ENCODE results near the gene TSC22D1. TPM values are rescaled to one million over a fixed set of nuclear protein-coding genes. Genes with fewer than 3 reads are reported as not detected.
"Not testable (repeated sequence)": the region's sequence is repeated elsewhere in the genome, so short reads cannot be mapped to it uniquely, and the experiment has no call there.

TSC22D1 gene
- total RNA-seq, 2 donors from 2014 or later, result 6.4 to 13.2 TPM

DNA sequence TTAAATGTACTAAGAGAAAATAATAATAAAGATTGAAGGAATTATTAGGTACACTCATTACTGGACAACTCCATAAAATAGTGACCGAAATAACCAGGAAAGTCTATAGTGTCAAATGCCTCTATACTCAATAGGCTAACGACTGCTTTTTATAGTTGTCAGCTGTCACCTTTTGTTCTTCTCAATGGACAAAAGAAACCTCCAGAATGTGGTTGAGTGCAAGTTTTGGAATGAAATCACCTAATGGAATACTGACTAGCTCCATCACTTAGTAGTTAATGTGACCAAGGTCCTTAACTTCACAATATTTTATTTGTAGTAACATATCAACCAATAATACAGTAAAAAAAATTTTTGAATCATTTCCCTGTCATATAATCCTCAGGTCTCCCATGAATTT is 18.1 kb downstream of the TSC22D1 start:
- H3K9me3 Mint-ChIP-seq, result no peaks in the 10 kb centered on the region
- H3K27ac Mint-ChIP-seq, result no peak overlapping the region
- no peaks in the 10 kb centered on the region for H3K36me3 Mint-ChIP-seq
- DNase-seq (ENCODE audit: low spot score), result no peak
- H3K4me3 Mint-ChIP-seq, result no peak overlapping the region
- H3K4me1 Mint-ChIP-seq (ENCODE audit: low read depth in 2 of 2), result no peaks in the 10 kb centered on the region
- H3K27me3 Mint-ChIP-seq, result no peaks in the 10 kb centered on the region
- no peak for ATAC-seq

- no peak for DNase-seq (ENCODE audit: low spot score)
- H3K36me3 Mint-ChIP-seq, result no peaks in the 10 kb centered on the region
- H3K9me3 Mint-ChIP-seq, result no peaks in the 10 kb centered on the region
- H3K27me3 Mint-ChIP-seq, result no peaks in the 10 kb centered on the region
- H3K4me1 Mint-ChIP-seq (ENCODE audit: low read depth in 2 of 2), result no peaks in the 10 kb centered on the region
- H3K27ac Mint-ChIP-seq, result no peak overlapping the region
- no peak for ATAC-seq
- H3K4me3 Mint-ChIP-seq, result no peak overlapping the region
These were observed 20.9 kb downstream of the TSC22D1 start for GRCh38 chr13:44555207-44555606.

GRCh38 chr13:44549476-44549875 is 26.7 kb downstream of the TSC22D1 start:
- Mint-ChIP-seq H3K4me3 (no peak overlapping the region), H3K4me1 (ENCODE audit: low read depth in 2 of 2) (no peaks in the 10 kb centered on the region), H3K36me3 (no peaks in the 10 kb centered on the region), H3K27me3 (no peaks in the 10 kb centered on the region), H3K9me3 (no peaks in the 10 kb centered on the region), H3K27ac (no peak overlapping the region)
- DNase-seq (ENCODE audit: low spot score) (no peak), ATAC-seq (no peak)

GRCh38 chr13:44546164-44546563 is 30.0 kb downstream of the TSC22D1 start:
- no peaks in the 10 kb centered on the region for H3K9me3 Mint-ChIP-seq
- no peak overlapping the region for H3K4me3 Mint-ChIP-seq
- H3K27me3 Mint-ChIP-seq, result no peaks in the 10 kb centered on the region
- no peak for DNase-seq (ENCODE audit: low spot score)
- H3K27ac Mint-ChIP-seq, result no peak overlapping the region
- no peaks in the 10 kb centered on the region for H3K36me3 Mint-ChIP-seq
- ATAC-seq, result no peak
- no peaks in the 10 kb centered on the region for H3K4me1 Mint-ChIP-seq (ENCODE audit: low read depth in 2 of 2)

GRCh38 chr13:44543369-44543768 is 32.8 kb downstream of the TSC22D1 start:
- Mint-ChIP-seq H3K36me3 (no peaks in the 10 kb centered on the region), H3K27me3 (no peaks in the 10 kb centered on the region)

DNA sequence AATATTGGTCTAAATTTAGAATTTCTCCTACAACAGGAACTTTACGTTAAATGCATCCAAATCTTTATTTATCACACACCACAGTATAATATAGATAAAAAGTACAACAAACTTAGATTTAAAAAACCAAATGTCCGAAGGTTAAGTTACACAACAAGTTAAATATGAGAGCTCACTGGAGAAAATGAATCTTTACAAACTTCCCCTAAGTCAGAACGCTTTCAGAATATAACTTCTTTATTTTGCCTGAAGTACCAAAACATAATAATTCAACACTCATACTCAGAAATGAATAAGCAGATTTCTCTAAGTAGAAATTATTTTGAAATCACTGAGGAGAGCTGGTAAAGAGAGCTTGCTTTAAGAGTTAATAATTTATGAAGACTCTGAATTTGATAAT is 33.8 kb downstream of the TSC22D1 start:
- no peak overlapping the region for H3K4me3 Mint-ChIP-seq
- no peak for DNase-seq (ENCODE audit: low spot score)
- H3K4me1 Mint-ChIP-seq (ENCODE audit: low read depth in 2 of 2), result no peaks in the 10 kb centered on the region
- no peaks in the 10 kb centered on the region for H3K36me3 Mint-ChIP-seq
- no peaks in the 10 kb centered on the region for H3K9me3 Mint-ChIP-seq
- no peak overlapping the region for H3K27ac Mint-ChIP-seq
- ATAC-seq, result no peak
- no peaks in the 10 kb centered on the region for H3K27me3 Mint-ChIP-seq

More at GRCh38 chr13:44543369-44543768, 32.8 kb downstream of the TSC22D1 start:
- no peak for ATAC-seq
- DNase-seq (ENCODE audit: low spot score), result no peak
- Mint-ChIP-seq H3K9me3 (no peaks in the 10 kb centered on the region), H3K27ac (no peak overlapping the region), H3K4me3 (no peak overlapping the region), H3K4me1 (ENCODE audit: low read depth in 2 of 2) (no peaks in the 10 kb centered on the region)

DNA sequence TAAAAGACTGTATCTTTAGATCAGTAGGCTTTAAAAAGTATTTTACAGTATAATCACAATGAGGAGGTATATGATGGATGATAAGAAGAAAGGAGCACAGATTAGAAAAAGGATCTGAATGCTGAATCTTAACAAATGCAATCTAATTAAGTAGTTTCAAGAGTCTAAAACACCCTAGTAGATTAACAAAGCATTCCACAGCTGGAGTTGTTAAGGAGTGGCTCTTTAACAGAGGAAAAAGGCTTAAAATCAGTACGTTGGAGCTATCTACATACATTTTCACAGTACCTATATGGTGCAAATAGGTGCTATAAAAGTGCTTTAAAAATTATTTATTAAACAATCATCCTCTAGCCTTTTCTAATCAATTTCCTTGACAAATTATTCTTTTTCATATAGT is 34.5 kb downstream of the TSC22D1 start:
- Mint-ChIP-seq H3K27ac (no peak overlapping the region), H3K4me1 (ENCODE audit: low read depth in 2 of 2) (no peaks in the 10 kb centered on the region), H3K27me3 (no peaks in the 10 kb centered on the region), H3K9me3 (no peaks in the 10 kb centered on the region), H3K4me3 (no peak overlapping the region), H3K36me3 (no peaks in the 10 kb centered on the region)
- ATAC-seq (no peak), DNase-seq (ENCODE audit: low spot score) (no peak)

DNA sequence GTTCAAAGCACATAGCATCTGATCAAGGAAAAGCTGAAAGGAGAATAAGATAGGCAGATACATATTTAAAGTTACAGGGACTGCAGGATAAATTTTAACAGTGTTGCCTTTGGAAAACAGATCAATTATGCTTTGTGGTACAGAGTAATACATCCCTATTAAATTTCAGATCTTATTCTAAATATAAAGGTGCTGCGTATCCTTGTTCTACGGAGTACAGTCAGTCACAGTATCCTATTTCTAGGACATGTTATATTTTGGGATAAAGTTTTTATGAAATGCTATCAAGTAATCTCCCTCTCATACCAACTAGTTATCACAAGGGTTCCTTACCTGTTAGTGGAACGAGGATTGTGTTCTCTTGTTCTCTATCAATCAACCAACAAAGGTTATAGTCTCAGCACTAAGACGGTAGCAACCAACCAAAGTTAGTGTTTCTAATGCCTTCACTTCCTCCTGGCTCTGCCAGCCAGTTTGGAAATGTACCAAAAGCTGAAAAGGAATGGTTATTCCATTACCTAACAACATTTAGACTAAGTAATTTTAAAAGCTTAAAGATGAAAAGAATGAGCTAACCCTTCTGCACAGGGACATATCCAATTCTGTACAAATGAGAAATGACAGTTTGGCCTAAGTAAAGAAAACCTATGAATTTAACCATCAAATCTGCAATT is 35.2 kb downstream of the TSC22D1 start:
- no peak overlapping the region for H3K4me3 Mint-ChIP-seq
- DNase-seq (ENCODE audit: low spot score) (no peak), ATAC-seq (no peak)
- H3K27ac Mint-ChIP-seq, result no peak overlapping the region
- no peaks in the 10 kb centered on the region for H3K27me3 Mint-ChIP-seq
- no peaks in the 10 kb centered on the region for H3K9me3 Mint-ChIP-seq
- no peaks in the 10 kb centered on the region for H3K36me3 Mint-ChIP-seq
- H3K4me1 Mint-ChIP-seq (ENCODE audit: low read depth in 2 of 2), result no peaks in the 10 kb centered on the region

- Mint-ChIP-seq H3K9me3 (no peaks in the 10 kb centered on the region), H3K27me3 (no peaks in the 10 kb centered on the region), H3K27ac (no peak overlapping the region), H3K4me1 (ENCODE audit: low read depth in 2 of 2) (no peaks in the 10 kb centered on the region), H3K36me3 (no peaks in the 10 kb centered on the region), H3K4me3 (no peak overlapping the region)
- DNase-seq (ENCODE audit: low spot score) (no peak), ATAC-seq (no peak)
These were observed 38.9 kb downstream of the TSC22D1 start for GRCh38 chr13:44537248-44537647.

- Mint-ChIP-seq H3K27me3 (no peaks in the 10 kb centered on the region), H3K9me3 (no peaks in the 10 kb centered on the region), H3K4me3 (no peak overlapping the region), H3K36me3 (no peaks in the 10 kb centered on the region), H3K27ac (no peak overlapping the region), H3K4me1 (ENCODE audit: low read depth in 2 of 2) (peaks cover 0 to 2% of the 10 kb centered on the region in 2 donors)
- ATAC-seq (no peak), DNase-seq (ENCODE audit: low spot score) (no peak)
These were observed 52.7 kb downstream of the TSC22D1 start for GRCh38 chr13:44523146-44524015.

GRCh38 chr13:44519642-44520041 is 56.5 kb downstream of the TSC22D1 start:
- Mint-ChIP-seq H3K4me1 (ENCODE audit: low read depth in 2 of 2) (peaks cover 0 to 2% of the 10 kb centered on the region in 2 donors), H3K9me3 (no peaks in the 10 kb centered on the region), H3K27ac (no peak overlapping the region), H3K36me3 (no peaks in the 10 kb centered on the region), H3K27me3 (no peaks in the 10 kb centered on the region), H3K4me3 (no peak overlapping the region)
- DNase-seq (ENCODE audit: low spot score) (no peak), ATAC-seq (no peak)

DNA sequence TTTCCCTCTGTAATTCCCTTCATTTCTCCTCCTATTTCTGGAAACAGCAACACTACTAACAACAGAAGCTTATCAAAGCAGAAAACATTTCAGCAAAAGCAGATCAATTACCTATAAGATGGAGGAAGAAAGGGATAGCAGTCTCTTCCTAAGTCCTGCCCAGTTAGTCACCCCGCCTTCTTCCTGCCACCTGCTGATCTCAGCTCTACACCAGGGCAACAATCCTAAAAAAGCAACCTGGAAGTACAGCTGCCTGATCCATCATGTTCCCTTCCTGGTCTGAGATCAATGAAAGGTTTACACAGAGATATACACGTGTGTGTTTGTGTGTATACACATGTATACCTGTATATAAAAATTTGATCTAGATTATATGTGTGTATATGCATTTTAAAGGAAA is 59.4 kb downstream of the TSC22D1 start:
- no peaks in the 10 kb centered on the region for H3K27me3 Mint-ChIP-seq
- no peak overlapping the region for H3K27ac Mint-ChIP-seq
- no peak for DNase-seq (ENCODE audit: low spot score)
- peaks cover 0 to 4% of the 10 kb centered on the region in 2 donors for H3K4me1 Mint-ChIP-seq (ENCODE audit: low read depth in 2 of 2)
- ATAC-seq, result no peak
- no peaks in the 10 kb centered on the region for H3K36me3 Mint-ChIP-seq
- no peak overlapping the region for H3K4me3 Mint-ChIP-seq
- no peaks in the 10 kb centered on the region for H3K9me3 Mint-ChIP-seq

- Mint-ChIP-seq H3K36me3 (no peaks in the 10 kb centered on the region), H3K4me3 (no peak overlapping the region), H3K27ac (no peak overlapping the region), H3K4me1 (ENCODE audit: low read depth in 2 of 2) (peaks cover 0 to 2% of the 10 kb centered on the region in 2 donors), H3K27me3 (no peaks in the 10 kb centered on the region), H3K9me3 (no peaks in the 10 kb centered on the region)
- ATAC-seq, result no peak
- DNase-seq (ENCODE audit: low spot score), result no peak
These were observed 61.9 kb downstream of the TSC22D1 start for GRCh38 chr13:44514278-44514677.

- DNase-seq (ENCODE audit: low spot score); ATAC-seq; H3K36me3 Mint-ChIP-seq; H3K27me3 Mint-ChIP-seq; H3K27ac Mint-ChIP-seq; H3K9me3 Mint-ChIP-seq; H3K4me1 Mint-ChIP-seq (ENCODE audit: low read depth in 2 of 2); H3K4me3 Mint-ChIP-seq: not testable (repeated sequence)
These were observed 66.3 kb downstream of the TSC22D1 start for GRCh38 chr13:44509853-44510252.

Measured in natural killer cell treated with Interleukin-12 subunit alpha and Interleukin-12 subunit beta and Interleukin-15 and Interleukin-18, amount 100 ng/mL, for 72 hours (primary cell).